Measurements from ENCODE around the gene PTPDC1. TPM values are rescaled to one million over a fixed set of nuclear protein-coding genes. Genes with fewer than 3 reads are reported as not detected.

Gene PTPDC1
- total RNA-seq, 1 donor from 2014 or later: 5.4 TPM

DNA sequence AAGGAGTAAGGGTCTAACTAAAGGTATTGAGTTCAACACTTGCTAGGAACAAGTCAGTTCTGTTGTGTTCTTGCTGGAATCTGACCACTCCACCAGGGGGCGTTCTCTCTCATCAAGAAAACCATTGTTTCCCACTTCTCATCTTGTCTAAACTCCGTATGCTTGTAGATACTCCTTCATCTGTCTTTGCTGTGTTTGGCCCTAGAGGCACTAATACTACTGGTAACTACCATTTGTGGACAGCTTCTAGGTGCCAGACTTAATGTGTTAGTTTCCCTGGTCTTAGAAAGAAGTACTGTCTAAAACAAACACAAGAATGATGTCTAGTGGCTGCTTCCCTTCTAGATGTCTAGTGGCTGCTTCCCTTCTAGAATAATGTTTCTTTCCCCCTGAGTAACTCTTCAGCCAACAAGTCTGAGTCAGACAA lies 18.7 kb upstream of the PTPDC1 start:
- Histone ChIP-seq H3K36me3 (ENCODE audit: insufficient read depth, low read length) (no peaks in the 10 kb centered on the region), H3K4me1 (ENCODE audit: insufficient read depth, low read length) (no peaks in the 10 kb centered on the region), H4K20me1 (ENCODE audit: insufficient read depth, low read length) (no peaks in the 10 kb centered on the region), H3K9ac (ENCODE audit: low read length) (no peak overlapping the region), H3K27ac (ENCODE audit: low read depth, low read length) (no peak overlapping the region), H3K79me2 (ENCODE audit: insufficient read depth, low read length) (no peaks in the 10 kb centered on the region), H2AFZ (ENCODE audit: low read depth, low read length) (peak overlapping the region; percentile 54), H3K4me3 (ENCODE audit: insufficient read depth, low read depth, low read length) (no peak overlapping the region), H3K4me2 (ENCODE audit: low read length) (peak overlapping the region; percentile 14), H3K27me3 (ENCODE audit: insufficient read depth, low read length) (no peaks in the 10 kb centered on the region), H3K9me3 (ENCODE audit: insufficient read depth, low read depth, low read length) (no peaks in the 10 kb centered on the region)
- Mint-ChIP-seq H3K36me3 (ENCODE audit: low read depth, unreplicated experiment) (peaks cover 12% of the 10 kb centered on the region), H3K4me1 (ENCODE audit: low read depth, unreplicated experiment) (peaks cover 1% of the 10 kb centered on the region), H3K27me3 (ENCODE audit: low read depth, unreplicated experiment) (no peaks in the 10 kb centered on the region), H3K9me3 (ENCODE audit: unreplicated experiment) (peaks cover 9% of the 10 kb centered on the region), H3K27ac (ENCODE audit: unreplicated experiment) (no peak overlapping the region), H3K4me3 (ENCODE audit: unreplicated experiment) (no peak overlapping the region)
- TF ChIP-seq, protein P1, sequence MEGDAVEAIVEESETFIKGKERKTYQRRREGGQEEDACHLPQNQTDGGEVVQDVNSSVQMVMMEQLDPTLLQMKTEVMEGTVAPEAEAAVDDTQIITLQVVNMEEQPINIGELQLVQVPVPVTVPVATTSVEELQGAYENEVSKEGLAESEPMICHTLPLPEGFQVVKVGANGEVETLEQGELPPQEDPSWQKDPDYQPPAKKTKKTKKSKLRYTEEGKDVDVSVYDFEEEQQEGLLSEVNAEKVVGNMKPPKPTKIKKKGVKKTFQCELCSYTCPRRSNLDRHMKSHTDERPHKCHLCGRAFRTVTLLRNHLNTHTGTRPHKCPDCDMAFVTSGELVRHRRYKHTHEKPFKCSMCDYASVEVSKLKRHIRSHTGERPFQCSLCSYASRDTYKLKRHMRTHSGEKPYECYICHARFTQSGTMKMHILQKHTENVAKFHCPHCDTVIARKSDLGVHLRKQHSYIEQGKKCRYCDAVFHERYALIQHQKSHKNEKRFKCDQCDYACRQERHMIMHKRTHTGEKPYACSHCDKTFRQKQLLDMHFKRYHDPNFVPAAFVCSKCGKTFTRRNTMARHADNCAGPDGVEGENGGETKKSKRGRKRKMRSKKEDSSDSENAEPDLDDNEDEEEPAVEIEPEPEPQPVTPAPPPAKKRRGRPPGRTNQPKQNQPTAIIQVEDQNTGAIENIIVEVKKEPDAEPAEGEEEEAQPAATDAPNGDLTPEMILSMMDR (IDR thresholded peaks at IDR 0.05; ENCODE audit: insufficient read depth, low read depth, low read length): peak; percentile 92
- TF ChIP-seq EZH2 (IDR thresholded peaks at IDR 0.05; ENCODE audit: insufficient read depth, low read length): no peak
- FAIRE-seq (peak; percentile 85), DNase-seq (ENCODE audit: low read depth) (peak; percentile 72)

DNA sequence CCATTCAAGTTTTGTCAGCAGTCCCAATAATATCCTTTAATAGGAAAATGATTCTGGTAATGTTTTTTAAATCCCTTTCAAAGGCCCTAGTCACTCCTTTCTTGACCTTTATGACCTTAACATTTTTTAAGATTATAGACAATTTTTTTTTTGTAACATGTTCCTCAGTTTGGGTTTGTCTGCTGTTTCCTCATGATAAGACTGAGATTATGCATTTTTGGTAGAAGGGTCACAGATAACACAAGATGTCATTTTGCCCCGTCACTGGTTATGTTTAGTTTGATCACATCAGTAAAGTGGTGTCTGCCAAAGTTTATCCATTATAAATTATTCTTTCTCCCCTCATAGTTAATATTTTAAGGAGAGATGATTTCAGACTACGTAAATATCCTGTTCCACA lies 16.0 kb upstream of the PTPDC1 start:
- Histone ChIP-seq H3K4me2 (ENCODE audit: low read length) (no peak overlapping the region), H3K9me3 (ENCODE audit: insufficient read depth, low read depth, low read length) (no peaks in the 10 kb centered on the region), H3K79me2 (ENCODE audit: insufficient read depth, low read length) (no peaks in the 10 kb centered on the region), H3K36me3 (ENCODE audit: insufficient read depth, low read length) (no peaks in the 10 kb centered on the region), H3K4me3 (ENCODE audit: insufficient read depth, low read depth, low read length) (no peak overlapping the region), H4K20me1 (ENCODE audit: insufficient read depth, low read length) (no peaks in the 10 kb centered on the region), H2AFZ (ENCODE audit: low read depth, low read length) (no peak overlapping the region), H3K27me3 (ENCODE audit: insufficient read depth, low read length) (no peaks in the 10 kb centered on the region), H3K9ac (ENCODE audit: low read length) (no peak overlapping the region), H3K27ac (ENCODE audit: low read depth, low read length) (no peak overlapping the region), H3K4me1 (ENCODE audit: insufficient read depth, low read length) (no peaks in the 10 kb centered on the region)
- no peak for FAIRE-seq
- TF ChIP-seq, protein P1 (IDR thresholded peaks at IDR 0.05; ENCODE audit: insufficient read depth, low read depth, low read length): no peak
- TF ChIP-seq EZH2 (IDR thresholded peaks at IDR 0.05; ENCODE audit: insufficient read depth, low read length): no peak
- no peak overlapping the region for H3K27ac Mint-ChIP-seq (ENCODE audit: unreplicated experiment)
- H3K9me3 Mint-ChIP-seq (ENCODE audit: unreplicated experiment): peaks cover 2% of the 10 kb centered on the region
- peaks cover 1% of the 10 kb centered on the region for H3K4me1 Mint-ChIP-seq (ENCODE audit: low read depth, unreplicated experiment)
- H3K27me3 Mint-ChIP-seq (ENCODE audit: low read depth, unreplicated experiment): no peaks in the 10 kb centered on the region
- peaks cover 2% of the 10 kb centered on the region for H3K36me3 Mint-ChIP-seq (ENCODE audit: low read depth, unreplicated experiment)
- no peak for DNase-seq (ENCODE audit: low read depth)
- H3K4me3 Mint-ChIP-seq (ENCODE audit: unreplicated experiment): no peak overlapping the region

DNA sequence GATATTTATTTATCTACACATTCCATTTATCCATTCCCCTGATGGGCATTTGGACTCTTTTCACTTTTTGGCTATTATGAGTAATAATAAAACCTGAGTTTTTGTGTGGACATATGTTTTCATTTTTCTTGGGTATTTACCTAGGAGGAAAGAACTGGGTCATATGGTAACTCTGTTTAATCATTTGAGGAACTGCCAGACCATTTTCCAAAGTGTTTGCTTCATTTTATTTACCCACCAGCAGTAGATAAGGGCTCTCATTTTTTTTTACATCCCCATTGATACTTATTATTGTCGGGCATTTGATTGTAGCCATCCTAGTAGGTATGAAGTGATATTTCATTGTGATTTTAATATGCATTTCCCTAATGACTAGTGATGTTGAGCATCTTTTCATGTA lies 7.7 kb upstream of the PTPDC1 start:
- H3K4me3 ChIP-seq (ENCODE audit: insufficient read depth, low read depth, low read length): no peak overlapping the region
- H3K9me3 Mint-ChIP-seq (ENCODE audit: unreplicated experiment): no peaks in the 10 kb centered on the region
- no peak overlapping the region for H3K27ac Mint-ChIP-seq (ENCODE audit: unreplicated experiment)
- no peaks in the 10 kb centered on the region for H3K9me3 ChIP-seq (ENCODE audit: insufficient read depth, low read depth, low read length)
- H3K27me3 Mint-ChIP-seq (ENCODE audit: low read depth, unreplicated experiment): no peaks in the 10 kb centered on the region
- no peak overlapping the region for H3K27ac ChIP-seq (ENCODE audit: low read depth, low read length)
- H3K36me3 ChIP-seq (ENCODE audit: insufficient read depth, low read length): no peaks in the 10 kb centered on the region
- no peak overlapping the region for H3K4me2 ChIP-seq (ENCODE audit: low read length)
- no peak overlapping the region for H2AFZ ChIP-seq (ENCODE audit: low read depth, low read length)
- H3K36me3 Mint-ChIP-seq (ENCODE audit: low read depth, unreplicated experiment): peaks cover 2% of the 10 kb centered on the region
- no peak overlapping the region for H3K4me3 Mint-ChIP-seq (ENCODE audit: unreplicated experiment)
- no peaks in the 10 kb centered on the region for H3K4me1 ChIP-seq (ENCODE audit: insufficient read depth, low read length)
- FAIRE-seq: no peak
- no peak overlapping the region for H3K9ac ChIP-seq (ENCODE audit: low read length)
- H3K4me1 Mint-ChIP-seq (ENCODE audit: low read depth, unreplicated experiment): no peaks in the 10 kb centered on the region
- H3K79me2 ChIP-seq (ENCODE audit: insufficient read depth, low read length): no peaks in the 10 kb centered on the region
- H3K27me3 ChIP-seq (ENCODE audit: insufficient read depth, low read length): no peaks in the 10 kb centered on the region
- H4K20me1 ChIP-seq (ENCODE audit: insufficient read depth, low read length): no peaks in the 10 kb centered on the region
- DNase-seq (ENCODE audit: low read depth): no peak
- TF ChIP-seq, protein P1 (IDR thresholded peaks at IDR 0.05; ENCODE audit: insufficient read depth, low read depth, low read length): no peak
- TF ChIP-seq EZH2 (IDR thresholded peaks at IDR 0.05; ENCODE audit: insufficient read depth, low read length): no peak
